HG02763 (cell line): ENCODE results near the gene ZNF213.

Experiments
- ATAC-seq: cut with Tn5 transposase; IDR thresholded peaks from one replicate; pipeline ENCODE4 v1.9.1; 2021; ENCODE audit warnings: mild to moderate bottlenecking, moderate library complexity; ENCODE audit not compliant: unreplicated experiment

The ZNF213 gene

GRCh38 chr16:3147757-3148104, 12.9 kb downstream of the ZNF213 start:
- ATAC-seq = no peak

GRCh38 chr16:3148256-3149192, 13.7 kb downstream of the ZNF213 start:
- ATAC-seq = no peak

GRCh38 chr16:3149193-3149530, 14.3 kb downstream of the ZNF213 start:
- ATAC-seq = no peak

- ATAC-seq = peak; percentile 2
These were observed 15.0 kb downstream of the ZNF213 start for GRCh38 chr16:3149630-3150345.

GRCh38 chr16:3150346-3151218, 15.8 kb downstream of the ZNF213 start:
- ATAC-seq = peak; percentile 81

GRCh38 chr16:3152027-3152276, 17.1 kb downstream of the ZNF213 start:
- no peak for ATAC-seq

- no peak for ATAC-seq
These were observed 17.6 kb downstream of the ZNF213 start for GRCh38 chr16:3152277-3152990.

GRCh38 chr16:3152991-3153368, 18.2 kb downstream of the ZNF213 start:
- no peak for ATAC-seq

GRCh38 chr16:3155181-3155580, 20.4 kb downstream of the ZNF213 start:
- ATAC-seq = no peak

- ATAC-seq = no peak
These were observed 21.1 kb downstream of the ZNF213 start for GRCh38 chr16:3155972-3156371.

- no peak for ATAC-seq
These were observed 22.6 kb downstream of the ZNF213 start for GRCh38 chr16:3157229-3158025.

GRCh38 chr16:3158026-3158509, 23.2 kb downstream of the ZNF213 start:
- ATAC-seq = no peak

GRCh38 chr16:3158510-3159314, 23.9 kb downstream of the ZNF213 start:
- ATAC-seq = no peak

- no peak for ATAC-seq
These were observed 26.6 kb downstream of the ZNF213 start for GRCh38 chr16:3161235-3162018.

- ATAC-seq = no peak
These were observed 29.5 kb downstream of the ZNF213 start for GRCh38 chr16:3164121-3164991.

- no peak for ATAC-seq
These were observed 30.4 kb downstream of the ZNF213 start for GRCh38 chr16:3165111-3165822.

- ATAC-seq = no peak
These were observed 31.7 kb downstream of the ZNF213 start for GRCh38 chr16:3166505-3166886.
